ENCODE results near the gene GPR141.

GPR141 gene

GRCh38 chr7:37665352-37666022 lies 18.1 kb upstream of the GPR141 start:
- H3K9me3 ChIP-seq (ENCODE audit: severe bottlenecking), result no peaks in the 10 kb centered on the region
- peak; percentile 21 for DNase-seq
- H3K27me3 ChIP-seq (ENCODE audit: insufficient read depth, low read depth, severe bottlenecking), result no peaks in the 10 kb centered on the region
- H3K4me3 ChIP-seq (ENCODE audit: low read depth, low read length), result no peak overlapping the region
- no peak for TF ChIP-seq CTCF (IDR thresholded peaks at IDR 0.05; ENCODE audit: low read depth, low read length)
- H3K36me3 ChIP-seq, result no peaks in the 10 kb centered on the region
- no peak overlapping the region for H3K27ac ChIP-seq

- no peak for DNase-seq
- Histone ChIP-seq H3K27ac (no peak overlapping the region), H3K36me3 (no peaks in the 10 kb centered on the region), H3K9me3 (ENCODE audit: severe bottlenecking) (no peaks in the 10 kb centered on the region), H3K27me3 (ENCODE audit: insufficient read depth, low read depth, severe bottlenecking) (no peaks in the 10 kb centered on the region), H3K4me3 (ENCODE audit: low read depth, low read length) (no peak overlapping the region)
- no peak for TF ChIP-seq CTCF (IDR thresholded peaks at IDR 0.05; ENCODE audit: low read depth, low read length)
Observed at GRCh38 chr7:37666026-37666799, 17.4 kb upstream of the GPR141 start.

GRCh38 chr7:37669818-37670217 lies 13.7 kb upstream of the GPR141 start:
- no peak for DNase-seq
- no peak for TF ChIP-seq CTCF (IDR thresholded peaks at IDR 0.05; ENCODE audit: low read depth, low read length)
- no peaks in the 10 kb centered on the region for H3K9me3 ChIP-seq (ENCODE audit: severe bottlenecking)

GRCh38 chr7:37670436-37670835 lies 13.1 kb upstream of the GPR141 start:
- H3K27ac ChIP-seq, result no peak overlapping the region
- no peak for DNase-seq
- H3K36me3 ChIP-seq, result no peaks in the 10 kb centered on the region
- no peaks in the 10 kb centered on the region for H3K27me3 ChIP-seq (ENCODE audit: insufficient read depth, low read depth, severe bottlenecking)
- no peaks in the 10 kb centered on the region for H3K9me3 ChIP-seq (ENCODE audit: severe bottlenecking)
- no peak for TF ChIP-seq CTCF (IDR thresholded peaks at IDR 0.05; ENCODE audit: low read depth, low read length)
- no peak overlapping the region for H3K4me3 ChIP-seq (ENCODE audit: low read depth, low read length)

More at GRCh38 chr7:37669818-37670217, 13.7 kb upstream of the GPR141 start:
- no peak overlapping the region for H3K4me3 ChIP-seq (ENCODE audit: low read depth, low read length)
- no peak overlapping the region for H3K27ac ChIP-seq
- no peaks in the 10 kb centered on the region for H3K36me3 ChIP-seq
- H3K27me3 ChIP-seq (ENCODE audit: insufficient read depth, low read depth, severe bottlenecking), result no peaks in the 10 kb centered on the region

- Histone ChIP-seq H3K4me3 (ENCODE audit: low read depth, low read length) (no peak overlapping the region), H3K27ac (no peak overlapping the region), H3K36me3 (no peaks in the 10 kb centered on the region), H3K9me3 (ENCODE audit: severe bottlenecking) (no peaks in the 10 kb centered on the region), H3K27me3 (ENCODE audit: insufficient read depth, low read depth, severe bottlenecking) (no peaks in the 10 kb centered on the region)
- no peak for TF ChIP-seq CTCF (IDR thresholded peaks at IDR 0.05; ENCODE audit: low read depth, low read length)
- no peak for DNase-seq
Observed at GRCh38 chr7:37671876-37672275, 11.7 kb upstream of the GPR141 start.
